Neuronal stem cell (in vitro differentiated cells): ENCODE measurements around the gene CD1D.
"Not testable (repeated sequence)": the region's sequence is repeated elsewhere in the genome, so short reads cannot be mapped to it uniquely, and the experiment has no call there.

Source experiments
- DNase-seq: peaks from one replicate; pipeline ENCODE4 v3.0.0-alpha.2; 2013; ENCODE audit warnings: low spot score
- H2AFZ ChIP-seq: one replicate; pipeline ENCODE4 v1.6.1; 2013; ENCODE audit warnings: mild to moderate bottlenecking, low read length, inconsistent platforms
- H2AK5ac ChIP-seq: 2 replicates; pipeline ENCODE4 v1.6.1; 2013; ENCODE audit warnings: low read depth, mild to moderate bottlenecking, inconsistent platforms, low read length, moderate library complexity, mixed read lengths
- H2BK120ac ChIP-seq: 2 replicates; pipeline ENCODE4 v1.6.1; 2013; ENCODE audit warnings: low read depth, mild to moderate bottlenecking, inconsistent platforms, low read length, moderate library complexity, mixed read lengths
- H2BK12ac ChIP-seq: one replicate; pipeline ENCODE4 v1.6.1; 2013; ENCODE audit warnings: low read length, inconsistent platforms
- H2BK15ac ChIP-seq: 2 replicates; pipeline ENCODE4 v1.6.1; 2013; ENCODE audit warnings: mild to moderate bottlenecking, low read length, inconsistent platforms, mixed read lengths
- H2BK5ac ChIP-seq: one replicate; pipeline ENCODE4 v1.6.1; 2013; ENCODE audit warnings: inconsistent platforms, mild to moderate bottlenecking, low read length, moderate library complexity
- H3K14ac ChIP-seq: one replicate; pipeline ENCODE4 v1.6.1; 2013; ENCODE audit warnings: low read length, inconsistent platforms
- H3K18ac ChIP-seq: 2 replicates; pipeline ENCODE4 v1.6.1; 2013; ENCODE audit warnings: low read length, inconsistent platforms
- H3K23ac ChIP-seq: 2 replicates; pipeline ENCODE4 v1.6.1; 2013; ENCODE audit warnings: low read depth, mild to moderate bottlenecking, mixed read lengths, low read length, inconsistent platforms; ENCODE audit not compliant: poor library complexity
- H3K27ac ChIP-seq: replicated peaks from 3 replicates; pipeline ENCODE4 v1.5.1; 2013; ENCODE audit warnings: low read length, inconsistent platforms
- H3K27me3 ChIP-seq, 3 experiments: 2 replicates each; pipeline ENCODE4 v1.6.1; 2013; ENCODE audit warnings: low read length in 3 of 3, mild to moderate bottlenecking in 2 of 3, inconsistent platforms in 1 of 3, low read depth in 1 of 3, mixed read lengths in 1 of 3, moderate library complexity in 1 of 3; ENCODE audit not compliant: control insufficient read depth in 3 of 3, insufficient read depth in 3 of 3
- H3K36me3 ChIP-seq, 2 donors: replicated peaks in 1 of 2; 2 replicates each; pipeline ENCODE4 v1.6.1; 2013; ENCODE audit warnings: low read length in 2 of 2; ENCODE audit not compliant: control insufficient read depth in 2 of 2, insufficient read depth in 2 of 2
- H3K4ac ChIP-seq: 2 replicates; pipeline ENCODE4 v1.6.1; 2013; ENCODE audit warnings: inconsistent platforms, mild to moderate bottlenecking, low read length, moderate library complexity
- H3K4me1 ChIP-seq, 2 donors: 1 replicate in 1 of 2; 2 replicates in 1 of 2; pipeline ENCODE4 v1.6.1; 2013; ENCODE audit warnings: low read length in 2 of 2, low read depth in 1 of 2; ENCODE audit not compliant: control insufficient read depth in 2 of 2, insufficient read depth in 1 of 2
- H3K4me2 ChIP-seq: one replicate; pipeline ENCODE4 v1.6.1; 2013; ENCODE audit warnings: mild to moderate bottlenecking, low read length, inconsistent platforms; ENCODE audit not compliant: insufficient read depth, poor library complexity, severe bottlenecking
- H3K4me3 ChIP-seq, 2 donors: 2 replicates each; pipeline ENCODE4 v1.5.1; 2013; ENCODE audit warnings: low read length in 2 of 2, mild to moderate bottlenecking in 2 of 2, inconsistent platforms in 1 of 2, moderate library complexity in 1 of 2
- H3K79me1 ChIP-seq: one replicate; pipeline ENCODE4 v1.6.1; 2013; ENCODE audit warnings: low read depth, mild to moderate bottlenecking, inconsistent platforms, low read length, moderate library complexity
- H3K9ac ChIP-seq: one replicate; pipeline ENCODE4 v1.6.1; 2013; ENCODE audit warnings: mild to moderate bottlenecking, low read depth, low read length, inconsistent platforms; ENCODE audit not compliant: poor library complexity
- H3K9me3 ChIP-seq, 2 donors: replicated peaks in 1 of 2; 2 replicates each; pipeline versions ENCODE3 to v1.6.1; 2013; ENCODE audit warnings: low read length in 2 of 2, mild to moderate bottlenecking in 2 of 2, inconsistent platforms in 1 of 2, low read depth in 1 of 2, mixed read lengths in 1 of 2, moderate library complexity in 1 of 2; ENCODE audit not compliant: control insufficient read depth in 2 of 2, insufficient read depth in 1 of 2
- H4K8ac ChIP-seq: one replicate; pipeline ENCODE4 v1.6.1; 2013; ENCODE audit warnings: low read depth, mild to moderate bottlenecking, inconsistent platforms, low read length, moderate library complexity
- H4K91ac ChIP-seq: one replicate; pipeline ENCODE4 v1.6.1; 2013; ENCODE audit warnings: low read length, low read depth, mild to moderate bottlenecking, inconsistent platforms; ENCODE audit not compliant: poor library complexity
- WGBS, 2 donors: extraction: QIAGEN DNeasy Blood & Tissue Kit; methylation state at CpG; one replicate each; pipeline ENCODE4 v1.1.7; 2013; ENCODE audit warnings: missing lambda C conversion rate in 2 of 2, mixed read lengths in 1 of 2; ENCODE audit not compliant: insufficient read length in 2 of 2, insufficient replicate concordance in 1 of 2; ENCODE audit errors: extremely low coverage in 2 of 2; 5-methylcytosine and 5-hydroxymethylcytosine counted together

Gene CD1D

GRCh38 chr1:158208586-158209116, 28.0 kb downstream of the CD1D start:
- Histone ChIP-seq H3K36me3 (no peaks in the 10 kb centered on the region), H2BK120ac (no peak overlapping the region), H3K4ac (no peak overlapping the region), H2AK5ac (no peak overlapping the region), H3K4me1 (peaks cover 0 to 2% of the 10 kb centered on the region in 2 donors), H3K18ac (no peak overlapping the region), H3K27me3 (no peaks in the 10 kb centered on the region), H2AFZ (no peak overlapping the region), H3K9ac (no peak overlapping the region), H3K14ac (no peak overlapping the region), H4K91ac (no peak overlapping the region), H3K4me3 (no peak overlapping the region), H3K23ac (no peak overlapping the region), H4K8ac (no peak overlapping the region), H2BK15ac (no peak overlapping the region), H2BK12ac (no peak overlapping the region), H2BK5ac (no peak overlapping the region), H3K4me2 (no peak overlapping the region), H3K27ac (no peak overlapping the region), H3K79me1 (no peaks in the 10 kb centered on the region), H3K9me3 (no peaks in the 10 kb centered on the region)
- WGBS, 2 donors: no CpG with 5 or more reads among the region's 1 CpG
- no peak for DNase-seq

GRCh38 chr1:158212320-158212719, 31.6 kb downstream of the CD1D start:
- no peak for DNase-seq
- Histone ChIP-seq H3K4me2 (no peak overlapping the region), H2BK120ac (no peak overlapping the region), H3K4ac (peak overlapping the region; percentile 23), H2BK15ac (no peak overlapping the region), H3K4me1 (peaks cover 0 to 2% of the 10 kb centered on the region in 2 donors), H3K23ac (no peak overlapping the region), H3K27me3 (no peaks in the 10 kb centered on the region), H4K91ac (no peak overlapping the region), H3K79me1 (no peaks in the 10 kb centered on the region), H4K8ac (peak overlapping the region; percentile 72), H3K14ac (no peak overlapping the region), H3K27ac (no peak overlapping the region), H2BK12ac (no peak overlapping the region), H2AK5ac (no peak overlapping the region), H3K18ac (peak overlapping the region; percentile 57), H2BK5ac (peak overlapping the region; percentile 75), H3K9me3 (peaks cover 0 to 3% of the 10 kb centered on the region in 2 donors), H3K36me3 (no peaks in the 10 kb centered on the region), H3K4me3 (no peak overlapping the region), H3K9ac (no peak overlapping the region), H2AFZ (no peak overlapping the region)
- no CpG with 5 or more reads among the region's 10 CpGs for WGBS, 2 donors

GRCh38 chr1:158223445-158223844, 42.8 kb downstream of the CD1D start:
- not testable (repeated sequence) for H2BK15ac ChIP-seq, H2BK120ac ChIP-seq, H4K91ac ChIP-seq, H2BK5ac ChIP-seq, H3K4me1 ChIP-seq, H3K4me3 ChIP-seq, H2AFZ ChIP-seq, H2AK5ac ChIP-seq, H3K23ac ChIP-seq, H4K8ac ChIP-seq, H3K4me2 ChIP-seq, H3K79me1 ChIP-seq, H3K14ac ChIP-seq, H3K36me3 ChIP-seq, DNase-seq, H3K9me3 ChIP-seq, H3K9ac ChIP-seq, H3K18ac ChIP-seq, H2BK12ac ChIP-seq, H3K4ac ChIP-seq, H3K27me3 ChIP-seq, H3K27ac ChIP-seq

GRCh38 chr1:158227904-158228623, 47.4 kb downstream of the CD1D start:
- DNase-seq: no peak
- no peaks in the 10 kb centered on the region for H3K9me3 ChIP-seq

More at GRCh38 chr1:158227904-158228623, 47.4 kb downstream of the CD1D start:
- Histone ChIP-seq H2BK12ac (no peak overlapping the region), H3K4ac (no peak overlapping the region), H3K36me3 (no peaks in the 10 kb centered on the region), H4K91ac (no peak overlapping the region), H3K4me2 (no peak overlapping the region), H4K8ac (no peak overlapping the region), H2BK15ac (no peak overlapping the region), H2BK120ac (no peak overlapping the region), H3K9ac (no peak overlapping the region), H3K79me1 (no peaks in the 10 kb centered on the region), H3K4me3 (no peak overlapping the region), H2AK5ac (no peak overlapping the region), H3K27me3 (no peaks in the 10 kb centered on the region), H2AFZ (no peak overlapping the region), H3K4me1 (no peaks in the 10 kb centered on the region), H3K18ac (no peak overlapping the region), H3K23ac (no peak overlapping the region), H2BK5ac (no peak overlapping the region), H3K27ac (no peak overlapping the region), H3K14ac (peak overlapping the region; percentile 31)
- no CpG with 5 or more reads among the region's 2 CpGs for WGBS, 2 donors
